Caco-2 (cell line): ENCODE data around the gene CARD9. TPM values are rescaled to one million over a fixed set of nuclear protein-coding genes. Genes with fewer than 3 reads are reported as not detected.
"Not testable (repeated sequence)": the region's sequence is repeated elsewhere in the genome, so short reads cannot be mapped to it uniquely, and the experiment has no call there.

ENCODE experiments used
- BruUV-seq: library from RNA; stranded (reverse); fragments of 400-500 nt; replicated peaks from 2 replicates; lab custom pipeline; 2021; lab: Mats Ljungman, UMichigan
- CTCF ChIA-PET: fragments of 300-600 bp; sonication (Branson Sonifier 250); formaldehyde crosslinking; loops from one replicate; lab custom pipeline; 2022; ENCODE audit warnings: antibody characterized with exemption; lab: Charles Lee
- POLR2A ChIA-PET: fragments of 300-600 bp; sonication (Branson Sonifier 250); formaldehyde crosslinking; loops from one replicate; lab custom pipeline; 2022; ENCODE audit warnings: antibody characterized with exemption; lab: Charles Lee
- DNase-seq, 2 experiments: peaks; one replicate each; pipeline versions ENCODE4 v3.0.0 to v3.0.0-alpha.2; 2020 to 2022
- H3K27me3 ChIP-seq: replicated peaks from 2 replicates; pipeline ENCODE4 v1.6.0; 2011; ENCODE audit warnings: low read length; ENCODE audit not compliant: control insufficient read depth, insufficient read depth
- H3K36me3 ChIP-seq: 2 replicates; pipeline ENCODE4 v1.5.1; 2011; ENCODE audit warnings: low read length; ENCODE audit not compliant: control insufficient read depth, insufficient read depth
- H3K4me1 ChIP-seq: fragments of 250-450 bp; sonication (Bioruptor Pico); 2 replicates; pipeline ENCODE4 v1.5.1; 2020; ENCODE audit warnings: mild to moderate bottlenecking
- H3K4me3 ChIP-seq: 2 replicates; pipeline ENCODE4 v1.5.1; 2011; ENCODE audit warnings: low read depth, mild to moderate bottlenecking, control low read depth, low read length
- H3K9me3 ChIP-seq: fragments of 250-450 bp; sonication (Bioruptor Pico); 2 replicates; pipeline ENCODE4 v1.5.1; 2020; ENCODE audit warnings: mild to moderate bottlenecking, moderate library complexity
- H3K27ac Mint-ChIP-seq: one replicate; pipeline ENCODE4 v1.8.0; 2022; ENCODE audit warnings: mixed read lengths; ENCODE audit not compliant: unreplicated experiment
- H3K27me3 Mint-ChIP-seq: one replicate; pipeline ENCODE4 v1.8.0; 2022; ENCODE audit warnings: mixed read lengths; ENCODE audit not compliant: insufficient read depth, unreplicated experiment
- H3K36me3 Mint-ChIP-seq: one replicate; pipeline ENCODE4 v1.8.0; 2022; ENCODE audit warnings: mild to moderate bottlenecking, mixed read lengths; ENCODE audit not compliant: insufficient read depth, unreplicated experiment
- H3K4me1 Mint-ChIP-seq: one replicate; pipeline ENCODE4 v1.8.0; 2022; ENCODE audit warnings: low read depth, mixed read lengths; ENCODE audit not compliant: unreplicated experiment
- H3K4me3 Mint-ChIP-seq: one replicate; pipeline ENCODE4 v1.8.0; 2022; ENCODE audit warnings: mild to moderate bottlenecking, moderate library complexity, mixed read lengths; ENCODE audit not compliant: unreplicated experiment
- H3K9me3 Mint-ChIP-seq: one replicate; pipeline ENCODE4 v1.8.0; 2022; ENCODE audit warnings: mixed read lengths; ENCODE audit not compliant: unreplicated experiment
- CTCF ChIP-seq, 2 experiments: fragments of 200-600 bp in 1 of 2; IDR thresholded peaks; 1 replicate in 1 of 2; 2 replicates in 1 of 2; pipeline versions ENCODE4 v1.5.1 to v1.8.0; 2011 to 2022; ENCODE audit warnings: antibody characterized with exemption in 1 of 2, control low read depth in 1 of 2, inconsistent platforms in 1 of 2, low read depth in 1 of 2, low read length in 1 of 2, mild to moderate bottlenecking in 1 of 2, moderate library complexity in 1 of 2; ENCODE audit not compliant: insufficient read depth in 1 of 2, severe bottlenecking in 1 of 2, unreplicated experiment in 1 of 2
- intact Hi-C: fragments of 100-400 bp; cut with micrococcal nuclease; formaldehyde crosslinking; loops from one replicate; pipeline ENCODE4 v1.10.0; 2022; ENCODE audit not compliant: unreplicated experiment
- total RNA-seq: library from RNA; stranded (reverse); gene quantifications from 2 replicates; pipeline ENCODE4 v1.2.3, GENCODE V29; 2022

CARD9 gene
- total RNA-seq, 1 experiment from 2014 or later: 1.7 TPM

- H3K4me3 ChIP-seq, H3K27ac Mint-ChIP-seq, DNase-seq, intact Hi-C loops, H3K27me3 Mint-ChIP-seq, H3K27me3 ChIP-seq, H3K4me1 Mint-ChIP-seq, H3K4me1 ChIP-seq, POLR2A ChIA-PET, BruUV-seq, H3K36me3 ChIP-seq, H3K4me3 Mint-ChIP-seq: not testable (repeated sequence)
- H3K9me3 ChIP-seq: peaks cover 16% of the 10 kb centered on the region
- peaks cover 12% of the 10 kb centered on the region for H3K36me3 Mint-ChIP-seq
- CTCF ChIA-PET: interaction anchor here (0.5 kb wide), 1 partner anchor 44 kb away, joined by 3 read pairs; the partner anchor contains the start of gene DNLZ
- H3K9me3 Mint-ChIP-seq: peaks cover 22% of the 10 kb centered on the region
Measured at GRCh38 chr9:136319244-136319643, 54.2 kb downstream of the CARD9 start.

- CTCF ChIA-PET: interaction anchor here (0.5 kb wide), 1 partner anchor 45 kb away, joined by 3 read pairs; the partner anchor contains the start of gene DNLZ
- intact Hi-C loops: no loop called here
Measured at GRCh38 chr9:136318776-136319241, 54.7 kb downstream of the CARD9 start.

GRCh38 chr9:136318111-136318775, 55.2 kb downstream of the CARD9 start:
- Histone ChIP-seq H3K4me1 (0 out of 2 replicates have a peak, but pooled peaks cover 1% of the 10 kb centered on the region), H3K9me3 (peaks cover 16% of the 10 kb centered on the region), H3K27me3 (no peaks in the 10 kb centered on the region), H3K4me3 (no peak overlapping the region), H3K36me3 (no peaks in the 10 kb centered on the region)
- ChIA-PET CTCF (no interaction called here), POLR2A (no interaction called here)
- DNase-seq: no peak
- TF ChIP-seq CTCF (IDR thresholded peaks at IDR 0.05; ENCODE audit: insufficient read depth in 1 of 2, low read depth in 1 of 2, low read length in 1 of 2, severe bottlenecking in 1 of 2, unreplicated experiment in 1 of 2): no peak
- H3K9me3 Mint-ChIP-seq: peaks cover 24% of the 10 kb centered on the region
- H3K4me1 Mint-ChIP-seq: no peaks in the 10 kb centered on the region
- H3K4me3 Mint-ChIP-seq: no peak overlapping the region
- H3K36me3 Mint-ChIP-seq: peaks cover 12% of the 10 kb centered on the region
- no peaks in the 10 kb centered on the region for H3K27me3 Mint-ChIP-seq
- H3K27ac Mint-ChIP-seq: no peak overlapping the region
- no TSS peak for BruUV-seq
- intact Hi-C loops: no loop called here

More at GRCh38 chr9:136318776-136319241, 54.7 kb downstream of the CARD9 start:
- H3K4me3 ChIP-seq: no peak overlapping the region
- Mint-ChIP-seq H3K27me3 (no peaks in the 10 kb centered on the region), H3K36me3 (peaks cover 12% of the 10 kb centered on the region), H3K4me3 (no peak overlapping the region), H3K4me1 (no peaks in the 10 kb centered on the region), H3K9me3 (peaks cover 24% of the 10 kb centered on the region), H3K27ac (no peak overlapping the region)
- peaks cover 16% of the 10 kb centered on the region for H3K9me3 ChIP-seq
- no TSS peak for BruUV-seq
- DNase-seq: no peak
- H3K27me3 ChIP-seq: no peaks in the 10 kb centered on the region
- H3K36me3 ChIP-seq: no peaks in the 10 kb centered on the region
- H3K4me1 ChIP-seq: peaks cover 7% of the 10 kb centered on the region; the same call in 1 of the 2 replicates
- no peak for TF ChIP-seq CTCF (IDR thresholded peaks at IDR 0.05; ENCODE audit: insufficient read depth in 1 of 2, low read depth in 1 of 2, low read length in 1 of 2, severe bottlenecking in 1 of 2, unreplicated experiment in 1 of 2)
- POLR2A ChIA-PET: no interaction called here
